AG10803 (cell line): ENCODE results near the gene GCK.

ENCODE experiments used
- DNase-seq: peaks from one replicate; pipeline ENCODE4 v3.0.0; 2010; ENCODE audit warnings: low read depth
- H3K4me3 ChIP-seq: 2 replicates; pipeline ENCODE4 v1.5.1; 2011; ENCODE audit warnings: mild to moderate bottlenecking, low read length, control low read depth
- CTCF ChIP-seq: conservative IDR thresholded peaks from 2 replicates; pipeline ENCODE4 v1.5.1; 2011; ENCODE audit warnings: mild to moderate bottlenecking, low read length, control low read depth, inconsistent platforms

The GCK gene

GRCh38 chr7:44150466-44150832 lies 38.8 kb downstream of the GCK start:
- no peak for DNase-seq
- H3K4me3 ChIP-seq = no peak overlapping the region
- no peak for TF ChIP-seq CTCF

GRCh38 chr7:44149571-44150465 lies 39.4 kb downstream of the GCK start:
- H3K4me3 ChIP-seq = no peak overlapping the region
- TF ChIP-seq CTCF = no peak
- no peak for DNase-seq

- H3K4me3 ChIP-seq = no peak overlapping the region
- no peak for TF ChIP-seq CTCF
- no peak for DNase-seq
These were observed 40.2 kb downstream of the GCK start for GRCh38 chr7:44148961-44149536.

GRCh38 chr7:44148166-44148565 lies 41.1 kb downstream of the GCK start:
- no peak for DNase-seq
- no peak overlapping the region for H3K4me3 ChIP-seq
- no peak for TF ChIP-seq CTCF

GRCh38 chr7:44147026-44147991 lies 41.9 kb downstream of the GCK start:
- H3K4me3 ChIP-seq = no peak overlapping the region
- TF ChIP-seq CTCF = no peak
- DNase-seq = no peak

GRCh38 chr7:44145969-44146911 lies 43.0 kb downstream of the GCK start:
- no peak for TF ChIP-seq CTCF
- peak overlapping the region; percentile 59 for H3K4me3 ChIP-seq
- peak; percentile 52 for DNase-seq
